OCI-M2 (cell line): ENCODE data around the gene FUT2.

Experiments used
- DNase-seq: peaks from one replicate; lab custom pipeline; 2025; ENCODE audit not compliant: unreplicated experiment; lab: John Stamatoyannopoulos, UW

The FUT2 gene

DNA sequence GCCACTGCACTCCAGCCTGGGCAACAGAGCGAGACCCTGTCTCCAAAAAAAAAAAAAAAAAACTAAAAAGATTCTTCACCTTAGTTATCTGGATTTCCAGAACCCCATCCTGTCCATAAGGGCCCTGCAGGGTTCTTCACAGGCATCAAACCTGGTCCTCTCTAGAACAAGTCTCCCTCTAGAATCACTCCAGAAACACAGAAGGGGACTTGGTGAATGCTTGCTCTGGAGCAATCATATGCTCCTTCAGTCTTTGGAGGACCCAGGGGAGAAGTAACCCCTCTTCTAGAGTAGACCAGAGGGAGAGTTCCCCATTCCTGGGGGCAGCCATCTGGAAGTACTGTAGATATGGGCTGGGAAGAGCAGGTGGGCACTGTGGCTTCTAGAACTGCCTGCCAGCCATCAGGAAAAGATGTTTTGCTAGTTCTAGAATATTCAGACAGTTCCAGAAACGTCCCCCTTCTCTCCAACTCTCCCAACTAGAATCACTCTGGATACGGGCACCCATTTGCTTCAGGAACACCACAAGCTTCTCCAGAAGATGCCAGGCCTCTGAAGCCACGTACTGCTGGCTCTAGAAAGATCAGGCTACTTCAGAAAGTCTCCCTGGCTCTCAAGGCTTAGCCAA lies 53.9 kb downstream of the FUT2 start:
- DNase-seq: no peak

DNA sequence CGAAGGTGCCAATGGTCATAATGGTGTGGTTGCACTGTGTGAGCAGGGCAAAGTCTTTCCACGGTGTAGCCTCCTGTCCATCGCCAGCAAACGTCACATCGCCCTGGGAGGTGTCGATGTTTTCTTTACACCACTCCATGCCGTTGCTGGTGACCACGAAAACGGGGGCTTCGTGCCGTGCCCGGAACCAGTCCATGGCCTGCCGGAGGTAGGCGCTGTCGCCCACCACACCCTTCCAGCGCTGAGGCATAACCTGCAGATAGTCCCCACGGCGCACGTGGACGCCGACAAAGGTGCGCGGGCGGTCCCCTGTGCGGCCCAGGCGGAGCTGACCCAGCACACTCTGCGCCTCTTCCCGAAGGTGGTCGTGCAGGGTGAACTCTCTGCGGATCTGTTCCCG lies 54.6 kb downstream of the FUT2 start:
- no peak for DNase-seq

DNA sequence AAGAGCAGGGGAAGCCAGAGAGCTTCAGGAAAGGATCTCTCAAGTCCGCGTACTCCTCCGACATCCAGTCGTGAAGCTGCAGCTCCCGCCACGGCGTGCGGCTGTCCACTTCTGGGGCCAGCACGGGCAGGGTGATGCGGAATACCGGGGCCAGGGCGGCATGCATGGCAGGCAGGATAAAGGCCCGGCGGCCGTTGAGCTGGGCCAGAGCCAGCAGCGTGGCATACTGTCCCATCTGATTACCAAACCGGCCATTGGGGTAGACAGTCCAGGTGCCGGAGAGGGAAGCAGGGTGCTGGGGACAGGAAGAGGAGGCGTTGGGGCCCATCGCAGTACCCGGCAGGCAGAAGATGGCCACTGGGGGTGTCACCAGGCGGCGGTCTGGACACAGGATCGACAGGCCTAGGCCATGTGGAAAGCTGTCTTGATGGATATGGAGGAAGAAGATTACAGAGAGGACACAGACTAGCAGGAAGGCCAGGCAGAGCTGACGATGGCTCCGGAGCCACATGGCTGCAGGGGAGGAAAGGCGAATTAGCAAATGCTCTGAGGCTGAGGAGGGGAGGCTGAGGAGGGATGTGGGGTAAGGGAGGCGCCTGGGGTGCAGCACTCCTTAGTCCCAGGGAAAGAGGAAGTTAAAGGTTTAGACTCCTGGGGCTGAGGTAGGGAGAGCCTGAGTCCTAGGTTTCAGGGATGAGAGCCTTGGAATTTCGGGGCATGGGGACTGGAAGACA lies 55.2 kb downstream of the FUT2 start:
- no peak for DNase-seq

DNA sequence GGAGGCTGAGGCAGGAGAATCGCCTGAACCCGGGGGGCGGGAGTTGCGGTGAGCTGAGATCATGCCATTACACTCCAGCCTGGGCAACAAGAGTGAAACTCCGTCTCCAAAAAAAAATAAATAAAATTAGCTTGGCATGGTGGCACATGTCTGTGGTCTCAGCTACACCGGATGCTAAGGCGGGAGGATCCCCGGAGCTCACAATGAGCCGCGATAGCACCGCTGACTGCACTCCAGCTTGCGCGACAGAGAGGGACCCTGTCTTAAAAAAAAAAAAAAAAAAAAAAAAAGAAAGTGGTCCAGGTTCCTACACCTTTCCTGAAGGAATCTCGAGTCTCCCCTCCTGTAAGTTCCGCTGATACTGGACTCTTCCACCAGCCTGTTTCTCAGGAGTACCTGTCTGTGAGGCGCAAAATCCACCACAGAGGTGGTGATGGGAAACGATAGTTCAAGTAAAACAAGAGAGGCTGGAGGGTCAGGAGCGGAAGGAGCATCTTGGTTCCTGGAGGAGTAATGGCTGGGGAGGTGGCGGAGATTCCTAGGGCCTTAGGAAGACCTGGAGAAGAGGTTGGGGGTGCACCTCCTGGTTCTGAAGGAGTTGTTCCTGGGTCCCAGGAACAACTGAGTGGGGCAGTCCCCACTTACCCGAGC lies 56.2 kb downstream of the FUT2 start:
- no peak for DNase-seq

DNA sequence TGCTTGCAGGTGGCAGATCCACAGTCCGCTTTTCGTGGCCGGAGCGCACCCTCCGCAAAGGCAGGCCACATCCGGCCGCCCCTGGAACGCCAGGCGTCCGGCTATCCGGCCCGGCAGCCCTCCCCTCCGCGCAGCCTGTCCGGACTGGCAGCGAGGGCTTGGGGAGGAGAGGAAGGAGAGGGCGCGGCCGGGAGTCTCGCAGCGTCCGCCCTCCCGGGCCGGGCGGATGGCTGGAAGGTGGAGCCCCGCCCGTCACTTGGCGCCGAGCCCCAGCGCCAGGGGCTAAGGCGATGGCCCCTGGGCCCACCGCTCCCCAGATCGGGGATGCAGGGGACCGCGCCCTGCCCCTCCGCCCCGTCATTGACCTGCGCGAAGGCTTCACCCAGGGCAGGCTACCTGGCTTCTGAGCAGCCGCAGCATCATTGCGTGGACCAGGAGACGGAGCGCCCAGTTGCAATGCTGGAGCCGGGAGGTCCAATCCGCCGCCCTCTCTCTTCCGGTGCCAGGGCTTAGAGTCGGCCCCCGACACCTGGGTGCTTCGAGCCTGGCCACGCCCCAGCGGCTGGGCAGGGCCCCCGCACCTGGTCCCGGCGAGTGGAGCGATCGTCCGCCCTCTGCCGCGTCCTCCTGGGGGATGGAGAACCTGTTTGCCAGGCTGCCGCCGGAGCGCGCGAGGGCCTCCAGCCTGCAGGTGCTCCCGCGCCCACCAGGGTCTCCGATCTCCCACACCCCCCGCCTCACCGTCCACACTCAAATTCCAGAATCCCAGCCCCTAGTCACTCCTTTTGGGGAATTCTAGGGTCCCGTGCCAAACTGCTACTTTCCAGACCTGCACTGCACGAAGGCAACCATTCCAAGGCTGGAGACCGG lies 57.0 kb downstream of the FUT2 start, which contains the start of gene FUT1:
FUT1 (minus strand) TSS at position 146 of the 870 bp plus-strand sequence. CDS start 1,360 bp downstream, outside the sequence.
- no peak for DNase-seq

DNA sequence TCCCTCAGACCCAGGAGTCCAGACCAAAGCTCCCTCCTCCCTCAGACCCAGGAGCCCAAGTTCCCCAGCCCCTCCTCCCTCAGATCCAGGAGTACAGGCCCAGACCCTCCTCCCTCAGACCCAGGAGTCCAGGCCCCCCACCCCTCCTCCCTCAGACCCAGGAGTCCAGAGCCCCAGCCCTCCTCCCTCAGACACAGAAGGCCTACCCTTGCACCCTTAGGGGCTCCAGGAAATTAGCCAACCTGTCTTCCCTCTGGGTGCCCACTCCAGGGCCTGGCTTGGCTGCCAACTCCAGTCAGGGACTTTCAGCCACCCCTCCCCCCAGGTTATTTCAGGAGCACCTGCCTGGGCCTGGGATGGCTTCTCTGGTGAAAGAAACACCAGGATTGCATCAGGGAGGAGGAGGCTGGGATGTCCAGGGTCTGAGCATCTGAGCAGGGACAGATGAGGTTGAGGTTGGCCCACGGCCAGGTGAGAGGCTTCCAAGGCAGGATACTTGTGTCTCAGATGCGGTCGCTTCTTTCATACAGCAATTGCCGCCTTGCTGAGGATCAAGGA lies 59.4 kb downstream of the FUT2 start, which contains the start of gene FGF21:
FGF21 (plus strand) TSS at position 441 of the 558 bp plus-strand sequence. CDS start 713 bp downstream, outside the sequence.
- DNase-seq: no peak
